Astrocyte (in vitro differentiated cells and primary cell): ENCODE data around the gene SMOC2. TPM values are rescaled to one million over a fixed set of nuclear protein-coding genes. Genes with fewer than 3 reads are reported as not detected.

Experiments
- DNase-seq: peaks from one replicate; pipeline ENCODE4 v3.0.0-alpha.2; 2010; ENCODE audit warnings: low read depth
- FAIRE-seq: peaks from 2 replicates; lab custom pipeline; 2011; peaks lifted over from hg19 to GRCh38; lab: Jason Lieb, UNC
- H2AFZ ChIP-seq: 2 replicates; pipeline ENCODE4 v1.6.0; 2012; ENCODE audit warnings: low read depth, low read length, inconsistent platforms
- H3K27ac ChIP-seq: 2 replicates; pipeline ENCODE4 v1.5.1; 2011; ENCODE audit warnings: low read depth, low read length, inconsistent platforms
- H3K27me3 ChIP-seq: 2 replicates; pipeline ENCODE4 v1.6.0; 2011; ENCODE audit warnings: low read length, inconsistent platforms; ENCODE audit not compliant: insufficient read depth
- H3K36me3 ChIP-seq: 2 replicates; pipeline ENCODE4 v1.5.1; 2011; ENCODE audit warnings: low read length, inconsistent platforms; ENCODE audit not compliant: insufficient read depth
- H3K4me1 ChIP-seq: 2 replicates; pipeline ENCODE4 v1.5.1; 2011; ENCODE audit warnings: low read length, inconsistent platforms; ENCODE audit not compliant: insufficient read depth
- H3K4me2 ChIP-seq: 2 replicates; pipeline ENCODE4 v1.6.0; 2012; ENCODE audit warnings: low read length, inconsistent platforms
- H3K4me3 ChIP-seq: 2 replicates; pipeline ENCODE4 v1.5.1; 2011; ENCODE audit warnings: low read depth, mild to moderate bottlenecking, low read length, inconsistent platforms; ENCODE audit not compliant: insufficient read depth
- H3K79me2 ChIP-seq: 2 replicates; pipeline ENCODE4 v1.6.0; 2012; ENCODE audit warnings: mild to moderate bottlenecking, low read length, inconsistent platforms; ENCODE audit not compliant: insufficient read depth
- H3K9ac ChIP-seq: 2 replicates; pipeline ENCODE4 v1.6.0; 2012; ENCODE audit warnings: mild to moderate bottlenecking, low read length, inconsistent platforms
- H3K9me3 ChIP-seq: 2 replicates; pipeline ENCODE4 v1.5.1; 2012; ENCODE audit warnings: low read depth, mild to moderate bottlenecking, low read length, inconsistent platforms; ENCODE audit not compliant: insufficient read depth
- H4K20me1 ChIP-seq: 2 replicates; pipeline ENCODE4 v1.6.0; 2012; ENCODE audit warnings: low read length, inconsistent platforms; ENCODE audit not compliant: insufficient read depth
- H3K27ac Mint-ChIP-seq: one replicate; pipeline ENCODE4 v1.8.0; 2021; ENCODE audit warnings: mild to moderate bottlenecking, mixed read lengths; ENCODE audit not compliant: unreplicated experiment
- H3K27me3 Mint-ChIP-seq: one replicate; pipeline ENCODE4 v1.8.0; 2021; ENCODE audit warnings: low read depth, mixed read lengths; ENCODE audit not compliant: unreplicated experiment
- H3K36me3 Mint-ChIP-seq: one replicate; pipeline ENCODE4 v1.8.0; 2021; ENCODE audit warnings: low read depth, mixed read lengths; ENCODE audit not compliant: unreplicated experiment
- H3K4me1 Mint-ChIP-seq: one replicate; pipeline ENCODE4 v1.8.0; 2021; ENCODE audit warnings: low read depth, mixed read lengths; ENCODE audit not compliant: unreplicated experiment
- H3K4me3 Mint-ChIP-seq: one replicate; pipeline ENCODE4 v1.8.0; 2021; ENCODE audit warnings: mild to moderate bottlenecking, moderate library complexity, mixed read lengths; ENCODE audit not compliant: unreplicated experiment
- H3K9me3 Mint-ChIP-seq: one replicate; pipeline ENCODE4 v1.8.0; 2021; ENCODE audit warnings: mild to moderate bottlenecking, mixed read lengths; ENCODE audit not compliant: unreplicated experiment
- EZH2 ChIP-seq: IDR thresholded peaks from 2 replicates; pipeline ENCODE4 v1.6.1; 2012; ENCODE audit warnings: mild to moderate bottlenecking, low read length, inconsistent platforms; ENCODE audit not compliant: insufficient read depth
- total RNA-seq: library from RNA; stranded (reverse); gene quantifications from 2 replicates; pipeline ENCODE4 v1.2.1, GENCODE V29; 2021
- TF ChIP-seq, protein P1 (sequence below): IDR thresholded peaks from 2 replicates; pipeline ENCODE4 v1.5.1; 2011; ENCODE audit warnings: low read depth, mild to moderate bottlenecking, inconsistent platforms, low read length, moderate library complexity; ENCODE audit not compliant: insufficient read depth

The SMOC2 gene
- total RNA-seq, 1 donor from 2014 or later: 0.93 TPM

DNA sequence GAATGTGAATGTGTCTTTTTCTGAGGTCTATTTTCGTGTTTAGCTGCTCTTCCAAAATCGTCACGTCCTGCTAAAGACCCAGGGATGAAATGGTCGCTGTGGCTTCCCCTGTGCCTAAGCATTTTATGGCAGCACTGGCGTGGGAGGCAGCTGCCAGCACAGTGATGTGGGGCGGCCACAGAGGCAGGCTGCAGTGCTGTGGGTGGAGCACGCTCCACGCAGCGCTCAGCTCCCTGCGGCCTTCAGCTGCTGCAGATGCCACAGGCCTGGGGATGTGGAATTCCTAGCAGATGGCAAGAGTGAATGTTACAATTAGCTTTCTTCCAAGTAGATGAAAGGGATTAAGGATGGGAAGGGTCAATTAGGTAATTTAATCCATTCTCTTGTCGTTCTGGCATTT, 242.6 kb downstream of the SMOC2 start:
- Histone ChIP-seq H2AFZ (no peak overlapping the region), H3K27me3 (no peaks in the 10 kb centered on the region), H3K9ac (no peak overlapping the region), H3K9me3 (no peaks in the 10 kb centered on the region), H4K20me1 (no peaks in the 10 kb centered on the region), H3K79me2 (no peaks in the 10 kb centered on the region), H3K27ac (no peak overlapping the region), H3K4me3 (no peak overlapping the region), H3K4me1 (no peaks in the 10 kb centered on the region), H3K4me2 (no peak overlapping the region), H3K36me3 (no peaks in the 10 kb centered on the region)
- TF ChIP-seq EZH2: no peak
- TF ChIP-seq, protein P1, sequence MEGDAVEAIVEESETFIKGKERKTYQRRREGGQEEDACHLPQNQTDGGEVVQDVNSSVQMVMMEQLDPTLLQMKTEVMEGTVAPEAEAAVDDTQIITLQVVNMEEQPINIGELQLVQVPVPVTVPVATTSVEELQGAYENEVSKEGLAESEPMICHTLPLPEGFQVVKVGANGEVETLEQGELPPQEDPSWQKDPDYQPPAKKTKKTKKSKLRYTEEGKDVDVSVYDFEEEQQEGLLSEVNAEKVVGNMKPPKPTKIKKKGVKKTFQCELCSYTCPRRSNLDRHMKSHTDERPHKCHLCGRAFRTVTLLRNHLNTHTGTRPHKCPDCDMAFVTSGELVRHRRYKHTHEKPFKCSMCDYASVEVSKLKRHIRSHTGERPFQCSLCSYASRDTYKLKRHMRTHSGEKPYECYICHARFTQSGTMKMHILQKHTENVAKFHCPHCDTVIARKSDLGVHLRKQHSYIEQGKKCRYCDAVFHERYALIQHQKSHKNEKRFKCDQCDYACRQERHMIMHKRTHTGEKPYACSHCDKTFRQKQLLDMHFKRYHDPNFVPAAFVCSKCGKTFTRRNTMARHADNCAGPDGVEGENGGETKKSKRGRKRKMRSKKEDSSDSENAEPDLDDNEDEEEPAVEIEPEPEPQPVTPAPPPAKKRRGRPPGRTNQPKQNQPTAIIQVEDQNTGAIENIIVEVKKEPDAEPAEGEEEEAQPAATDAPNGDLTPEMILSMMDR: no peak
- Mint-ChIP-seq H3K4me1 (peaks cover 1% of the 10 kb centered on the region), H3K36me3 (no peaks in the 10 kb centered on the region), H3K27me3 (peaks cover 34% of the 10 kb centered on the region), H3K4me3 (no peak overlapping the region), H3K9me3 (peaks cover 7% of the 10 kb centered on the region), H3K27ac (no peak overlapping the region)
- FAIRE-seq (no peak), DNase-seq (no peak)

DNA sequence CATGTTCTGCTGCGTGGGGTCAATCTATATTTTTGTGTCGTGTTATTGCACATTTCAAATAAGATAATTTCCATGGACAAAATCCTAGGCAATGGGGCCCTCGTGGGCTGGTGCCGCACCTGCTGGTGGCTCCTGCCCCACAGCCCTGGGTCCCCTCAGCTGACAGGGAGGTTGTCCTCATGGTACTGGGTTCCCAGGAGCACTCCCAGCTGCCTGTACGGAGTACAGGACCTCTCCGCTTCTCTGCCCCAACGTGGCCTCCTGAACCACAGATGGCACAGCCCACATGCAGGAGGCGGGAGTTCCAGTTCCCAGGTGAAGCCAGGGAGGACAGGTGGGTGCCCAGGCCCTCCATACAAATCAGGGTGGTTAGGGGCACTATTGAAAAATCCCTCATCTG, 243.5 kb downstream of the SMOC2 start:
- Histone ChIP-seq H3K27ac (no peak overlapping the region), H3K9ac (no peak overlapping the region), H2AFZ (no peak overlapping the region), H3K36me3 (no peaks in the 10 kb centered on the region), H4K20me1 (no peaks in the 10 kb centered on the region), H3K27me3 (no peaks in the 10 kb centered on the region), H3K4me2 (no peak overlapping the region), H3K4me1 (no peaks in the 10 kb centered on the region), H3K79me2 (no peaks in the 10 kb centered on the region), H3K9me3 (no peaks in the 10 kb centered on the region), H3K4me3 (no peak overlapping the region)
- FAIRE-seq: no peak
- no peak overlapping the region for H3K27ac Mint-ChIP-seq
- no peaks in the 10 kb centered on the region for H3K36me3 Mint-ChIP-seq
- no peak for DNase-seq
- no peaks in the 10 kb centered on the region for H3K4me1 Mint-ChIP-seq
- no peak overlapping the region for H3K4me3 Mint-ChIP-seq
- TF ChIP-seq, protein P1: no peak
- TF ChIP-seq EZH2: no peak
- H3K27me3 Mint-ChIP-seq: peaks cover 34% of the 10 kb centered on the region
- H3K9me3 Mint-ChIP-seq: peaks cover 4% of the 10 kb centered on the region

DNA sequence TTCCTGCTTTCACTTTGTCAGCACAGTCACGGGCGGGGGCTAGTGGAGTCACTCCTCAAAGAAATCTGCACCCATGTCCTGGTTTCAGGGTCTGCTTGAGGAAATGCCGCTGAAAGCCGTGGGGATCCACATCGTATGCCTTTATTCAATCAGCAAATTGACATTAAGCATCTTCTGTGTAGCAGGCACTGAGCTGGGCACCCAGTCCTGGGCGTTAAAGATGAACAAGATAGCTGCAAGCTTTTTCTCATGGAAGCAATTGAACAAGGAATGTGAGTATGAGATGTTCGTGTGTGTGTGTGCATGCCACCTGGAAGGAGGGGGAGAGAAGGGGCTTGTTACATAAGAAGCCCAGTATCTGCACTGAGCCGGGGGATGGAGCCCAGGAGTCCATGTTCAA, 243.9 kb downstream of the SMOC2 start:
- Mint-ChIP-seq H3K36me3 (no peaks in the 10 kb centered on the region), H3K27me3 (peaks cover 34% of the 10 kb centered on the region), H3K27ac (no peak overlapping the region), H3K4me3 (no peak overlapping the region), H3K9me3 (peaks cover 4% of the 10 kb centered on the region), H3K4me1 (no peaks in the 10 kb centered on the region)
- DNase-seq (no peak), FAIRE-seq (no peak)
- Histone ChIP-seq H3K36me3 (no peaks in the 10 kb centered on the region), H3K27me3 (no peaks in the 10 kb centered on the region), H3K9ac (no peak overlapping the region), H2AFZ (no peak overlapping the region), H3K4me1 (no peaks in the 10 kb centered on the region), H3K9me3 (no peaks in the 10 kb centered on the region), H3K4me3 (no peak overlapping the region), H4K20me1 (no peaks in the 10 kb centered on the region), H3K27ac (no peak overlapping the region), H3K4me2 (no peak overlapping the region), H3K79me2 (no peaks in the 10 kb centered on the region)
- TF ChIP-seq EZH2: no peak
- TF ChIP-seq, protein P1: no peak
